Parathyroid adenoma (tissue), 2 donors: ENCODE measurements around the gene TDP2.
"Not testable (repeated sequence)": the region's sequence is repeated elsewhere in the genome, so short reads cannot be mapped to it uniquely, and the experiment has no call there.

ENCODE experiments used
- H2AFZ ChIP-seq: fragments of 300-600 bp; sonication (generic); one replicate; pipeline ENCODE4 v1.7.0; 2017; ENCODE audit warnings: antibody characterized with exemption, mild to moderate bottlenecking
- H3K27ac ChIP-seq: fragments of 300-600 bp; sonication (generic); one replicate; pipeline ENCODE4 v1.7.0; 2017
- H3K27me3 ChIP-seq: fragments of 300-600 bp; sonication (generic); one replicate; pipeline ENCODE4 v1.7.0; 2017; ENCODE audit warnings: low read length; ENCODE audit not compliant: control insufficient read depth, insufficient read depth
- H3K36me3 ChIP-seq: fragments of 300-600 bp; sonication (generic); one replicate; pipeline ENCODE4 v1.7.0; 2017; ENCODE audit warnings: low read length; ENCODE audit not compliant: control insufficient read depth, insufficient read depth
- H3K4me1 ChIP-seq: fragments of 300-600 bp; sonication (generic); one replicate; pipeline ENCODE4 v1.7.0; 2017; ENCODE audit warnings: control low read depth
- H3K4me2 ChIP-seq: fragments of 300-600 bp; sonication (generic); one replicate; pipeline ENCODE4 v1.7.0; 2017; ENCODE audit warnings: low read length
- H3K4me3 ChIP-seq: fragments of 300-600 bp; sonication (generic); one replicate; pipeline ENCODE4 v1.7.0; 2017; ENCODE audit warnings: low read depth, low read length
- H3K79me2 ChIP-seq: fragments of 300-600 bp; sonication (generic); one replicate; pipeline ENCODE4 v1.7.0; 2017; ENCODE audit warnings: control low read depth
- H3K9ac ChIP-seq: fragments of 300-600 bp; sonication (generic); one replicate; pipeline ENCODE4 v1.7.0; 2017; ENCODE audit warnings: mild to moderate bottlenecking
- H3K9me3 ChIP-seq: fragments of 300-600 bp; sonication (generic); one replicate; pipeline ENCODE4 v1.7.0; 2017; ENCODE audit warnings: low read length; ENCODE audit not compliant: control insufficient read depth
- TF ChIP-seq, protein P1 (sequence below): fragments of 300-600 bp; sonication (generic); IDR thresholded peaks from one replicate; pipeline ENCODE4 v1.7.0; 2017; ENCODE audit warnings: antibody characterized with exemption, mild to moderate bottlenecking
- donor health status: primary hyperparathyroidism.

TDP2 gene

DNA sequence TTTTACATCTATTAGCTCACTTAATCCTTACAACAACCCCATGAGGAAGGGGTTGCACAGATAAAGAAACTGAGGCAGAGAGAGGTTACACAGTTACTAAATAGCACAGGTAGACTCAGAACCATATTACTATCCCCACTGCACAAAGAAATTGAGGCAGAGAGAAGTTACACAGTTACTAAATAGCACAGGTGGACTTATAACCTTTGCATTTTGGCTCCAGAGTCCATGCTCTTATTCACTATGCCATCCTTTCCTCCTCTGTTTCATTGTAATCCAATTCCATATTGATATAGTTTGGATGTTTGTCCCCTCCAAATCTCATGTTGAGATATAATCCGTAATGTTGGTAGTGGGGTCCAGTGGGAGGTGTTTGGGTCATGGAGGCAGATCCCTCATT is 3.5 kb downstream of the TDP2 start:
- H3K79me2 ChIP-seq: peaks cover 18% of the 10 kb centered on the region
- peaks cover 13% of the 10 kb centered on the region for H3K4me1 ChIP-seq
- no peak overlapping the region for H3K27ac ChIP-seq
- TF ChIP-seq, protein P1, sequence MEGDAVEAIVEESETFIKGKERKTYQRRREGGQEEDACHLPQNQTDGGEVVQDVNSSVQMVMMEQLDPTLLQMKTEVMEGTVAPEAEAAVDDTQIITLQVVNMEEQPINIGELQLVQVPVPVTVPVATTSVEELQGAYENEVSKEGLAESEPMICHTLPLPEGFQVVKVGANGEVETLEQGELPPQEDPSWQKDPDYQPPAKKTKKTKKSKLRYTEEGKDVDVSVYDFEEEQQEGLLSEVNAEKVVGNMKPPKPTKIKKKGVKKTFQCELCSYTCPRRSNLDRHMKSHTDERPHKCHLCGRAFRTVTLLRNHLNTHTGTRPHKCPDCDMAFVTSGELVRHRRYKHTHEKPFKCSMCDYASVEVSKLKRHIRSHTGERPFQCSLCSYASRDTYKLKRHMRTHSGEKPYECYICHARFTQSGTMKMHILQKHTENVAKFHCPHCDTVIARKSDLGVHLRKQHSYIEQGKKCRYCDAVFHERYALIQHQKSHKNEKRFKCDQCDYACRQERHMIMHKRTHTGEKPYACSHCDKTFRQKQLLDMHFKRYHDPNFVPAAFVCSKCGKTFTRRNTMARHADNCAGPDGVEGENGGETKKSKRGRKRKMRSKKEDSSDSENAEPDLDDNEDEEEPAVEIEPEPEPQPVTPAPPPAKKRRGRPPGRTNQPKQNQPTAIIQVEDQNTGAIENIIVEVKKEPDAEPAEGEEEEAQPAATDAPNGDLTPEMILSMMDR: no peak
- no peaks in the 10 kb centered on the region for H3K36me3 ChIP-seq
- no peaks in the 10 kb centered on the region for H3K9me3 ChIP-seq
- no peak overlapping the region for H2AFZ ChIP-seq
- no peak overlapping the region for H3K9ac ChIP-seq
- no peaks in the 10 kb centered on the region for H3K27me3 ChIP-seq
- H3K4me3 ChIP-seq: no peak overlapping the region
- no peak overlapping the region for H3K4me2 ChIP-seq

DNA sequence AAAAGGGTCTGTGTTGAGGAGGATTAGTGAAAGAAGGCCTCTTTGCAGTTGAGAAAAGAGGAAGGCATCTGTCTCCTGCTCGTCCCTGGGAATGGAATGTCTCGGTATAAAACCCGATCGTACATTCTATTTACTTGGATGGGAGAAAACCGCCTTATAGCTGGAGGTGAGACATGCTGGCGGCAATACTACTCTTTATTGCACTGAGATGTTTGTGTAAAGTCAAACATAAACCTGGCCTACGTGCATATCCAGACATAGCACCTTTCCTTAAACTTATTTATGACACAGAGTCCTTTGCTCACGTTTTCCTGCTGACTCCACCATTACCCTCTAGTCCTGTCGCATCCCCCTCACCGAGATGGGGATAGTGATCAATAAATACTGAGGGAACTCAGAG is 4.5 kb downstream of the TDP2 start:
- Histone ChIP-seq H2AFZ (no peak overlapping the region), H3K36me3 (no peaks in the 10 kb centered on the region), H3K79me2 (peaks cover 18% of the 10 kb centered on the region), H3K4me1 (peaks cover 5% of the 10 kb centered on the region), H3K27me3 (no peaks in the 10 kb centered on the region), H3K4me2 (no peak overlapping the region), H3K9ac (no peak overlapping the region), H3K4me3 (no peak overlapping the region), H3K9me3 (no peaks in the 10 kb centered on the region), H3K27ac (no peak overlapping the region)
- TF ChIP-seq, protein P1: no peak

DNA sequence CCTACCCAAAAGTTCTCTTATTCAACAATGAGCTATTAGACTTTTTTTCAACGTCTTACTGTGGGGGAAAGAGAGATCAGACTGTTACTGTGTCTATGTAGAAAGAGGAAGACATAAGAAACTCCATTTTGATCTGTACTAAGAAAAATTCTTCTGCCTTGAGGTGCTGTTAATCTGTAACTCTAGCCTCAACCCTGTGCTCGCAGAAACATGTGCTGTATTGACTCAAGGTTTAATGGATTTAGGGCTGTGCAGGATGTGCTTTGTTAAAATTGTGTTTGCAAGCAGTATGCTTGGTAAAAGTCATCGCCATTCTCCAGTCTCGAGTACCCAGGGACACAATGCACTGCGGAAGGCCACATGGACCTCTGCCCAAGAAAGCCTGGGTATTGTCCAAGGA is 4.9 kb downstream of the TDP2 start:
- H3K9ac ChIP-seq, H3K4me2 ChIP-seq, H3K27ac ChIP-seq, H3K36me3 ChIP-seq, H3K4me3 ChIP-seq, H2AFZ ChIP-seq, H3K4me1 ChIP-seq, H3K27me3 ChIP-seq, H3K9me3 ChIP-seq: not testable (repeated sequence)
- peaks cover 18% of the 10 kb centered on the region for H3K79me2 ChIP-seq

DNA sequence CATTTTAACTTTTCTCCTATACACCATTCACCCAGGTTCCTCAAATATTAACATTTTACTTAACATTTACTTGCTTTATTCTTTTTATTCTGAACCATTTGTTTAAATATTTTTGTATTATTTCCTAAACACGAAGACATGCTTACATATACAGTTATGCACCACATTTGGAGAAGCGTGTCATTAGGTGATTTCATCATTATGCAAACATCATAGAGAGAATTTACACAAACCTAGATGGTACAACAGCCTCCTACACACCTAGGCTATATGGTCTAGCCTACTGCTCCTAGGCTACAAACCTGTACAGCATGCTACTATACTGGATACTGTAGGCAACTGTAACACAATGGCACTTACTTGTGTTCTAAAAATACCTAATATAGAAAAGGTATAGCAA is 6.6 kb downstream of the TDP2 start:
- H3K9me3 ChIP-seq: no peaks in the 10 kb centered on the region
- TF ChIP-seq, protein P1: no peak
- H3K27ac ChIP-seq: no peak overlapping the region
- no peaks in the 10 kb centered on the region for H3K27me3 ChIP-seq
- no peak overlapping the region for H3K4me2 ChIP-seq
- H3K79me2 ChIP-seq: peaks cover 11% of the 10 kb centered on the region
- no peak overlapping the region for H2AFZ ChIP-seq
- no peaks in the 10 kb centered on the region for H3K36me3 ChIP-seq
- no peaks in the 10 kb centered on the region for H3K4me1 ChIP-seq
- H3K9ac ChIP-seq: no peak overlapping the region
- H3K4me3 ChIP-seq: no peak overlapping the region

DNA sequence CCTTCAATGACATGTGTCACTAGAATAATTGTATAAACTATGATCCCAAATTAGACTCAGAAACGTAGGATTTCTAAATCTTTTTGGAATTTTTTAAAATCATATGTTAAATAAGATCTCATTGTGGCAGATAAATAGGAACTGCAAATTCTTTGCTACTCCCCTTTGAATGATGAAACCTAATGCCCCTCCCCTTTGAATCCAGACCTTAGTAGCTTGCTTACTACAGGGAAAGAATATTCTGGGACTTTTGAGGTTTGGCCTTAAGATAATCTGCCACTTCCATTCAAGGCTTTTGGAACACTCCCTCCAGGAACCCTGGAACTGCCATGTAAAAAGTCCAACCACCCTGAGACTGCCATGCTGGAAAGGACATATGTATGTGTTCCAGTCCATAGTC is 7.1 kb downstream of the TDP2 start:
- no peaks in the 10 kb centered on the region for H3K27me3 ChIP-seq
- no peaks in the 10 kb centered on the region for H3K36me3 ChIP-seq
- no peak overlapping the region for H2AFZ ChIP-seq
- peaks cover 6% of the 10 kb centered on the region for H3K79me2 ChIP-seq
- H3K27ac ChIP-seq: no peak overlapping the region
- TF ChIP-seq, protein P1: no peak
- no peak overlapping the region for H3K9ac ChIP-seq
- no peak overlapping the region for H3K4me3 ChIP-seq
- H3K4me1 ChIP-seq: no peaks in the 10 kb centered on the region
- no peak overlapping the region for H3K4me2 ChIP-seq
- no peaks in the 10 kb centered on the region for H3K9me3 ChIP-seq
